NOMO-1 (cell line): ENCODE results near the gene CACNA2D3.
"Not testable (repeated sequence)": the region's sequence is repeated elsewhere in the genome, so short reads cannot be mapped to it uniquely, and the experiment has no call there.

ENCODE experiments used
- DNase-seq, 2 experiments: peaks; one replicate each; lab custom pipeline; 2025; ENCODE audit not compliant: unreplicated experiment in 2 of 2; lab: John Stamatoyannopoulos, UW

Gene CACNA2D3

DNA sequence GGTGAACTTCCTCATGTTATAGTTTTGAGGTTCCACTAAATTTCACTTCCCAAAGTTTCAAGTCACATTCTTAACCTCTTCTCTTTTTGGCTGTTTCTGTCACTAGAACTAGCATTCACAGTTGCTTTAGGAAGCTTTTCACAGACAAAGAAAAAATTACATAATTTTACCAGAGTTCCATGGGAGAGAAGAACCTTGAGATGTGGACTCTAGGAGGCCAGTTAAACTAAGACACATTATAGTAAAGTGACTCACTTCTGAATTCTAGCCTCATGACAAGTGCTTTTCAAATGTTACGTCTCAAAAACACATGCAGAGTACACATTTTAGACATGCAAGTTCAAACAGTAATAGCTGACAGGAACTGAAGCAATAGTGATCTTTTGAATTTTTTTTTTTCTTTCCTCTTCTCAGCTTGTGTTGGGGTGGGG is 845.4 kb downstream of the CACNA2D3 start:
- DNase-seq = peak; percentile 55 to 94

- no peak for DNase-seq
Observed at GRCh38 chr3:54968546-54969172, 846.3 kb downstream of the CACNA2D3 start.

GRCh38 chr3:54969652-54970051 is 847.3 kb downstream of the CACNA2D3 start:
- no peak for DNase-seq

DNA sequence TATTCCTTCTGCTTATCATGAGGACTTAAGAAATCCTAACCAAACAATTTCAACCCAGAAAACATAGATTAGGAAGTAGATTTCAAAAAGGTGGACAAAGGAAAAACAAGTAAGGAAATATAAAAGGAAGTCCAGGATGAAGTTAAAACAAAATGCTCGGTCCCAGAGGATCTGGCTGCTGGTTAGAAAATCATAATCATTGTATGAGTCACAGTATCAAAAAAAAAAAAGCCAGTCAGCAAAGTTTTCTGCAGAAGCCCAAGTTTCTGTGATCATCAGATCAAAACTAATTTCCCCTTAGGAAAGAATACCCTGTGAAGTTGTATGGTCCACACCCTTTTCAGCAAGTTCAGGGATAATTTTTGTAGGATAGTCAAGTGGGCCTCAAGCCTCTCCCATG is 848.5 kb downstream of the CACNA2D3 start:
- DNase-seq = no peak

DNA sequence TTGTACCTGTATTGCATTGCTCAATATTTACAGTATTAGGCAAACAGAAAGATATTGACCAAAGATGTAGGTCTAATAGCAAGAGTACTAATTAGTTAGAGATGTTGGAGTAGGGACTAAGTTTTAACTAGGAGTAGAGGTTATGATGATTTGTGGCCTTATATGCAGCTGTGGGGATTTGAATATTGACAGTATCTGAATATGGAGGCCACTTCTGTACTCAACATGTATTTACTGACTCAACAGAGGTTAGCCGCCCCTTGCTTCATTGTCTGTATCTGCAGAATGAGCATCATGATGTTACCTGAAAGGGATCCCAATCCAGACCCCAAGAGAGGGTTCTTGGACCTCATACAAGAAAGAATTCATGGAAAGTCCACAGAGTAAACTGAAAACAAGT is 855.1 kb downstream of the CACNA2D3 start:
- DNase-seq = no peak

DNA sequence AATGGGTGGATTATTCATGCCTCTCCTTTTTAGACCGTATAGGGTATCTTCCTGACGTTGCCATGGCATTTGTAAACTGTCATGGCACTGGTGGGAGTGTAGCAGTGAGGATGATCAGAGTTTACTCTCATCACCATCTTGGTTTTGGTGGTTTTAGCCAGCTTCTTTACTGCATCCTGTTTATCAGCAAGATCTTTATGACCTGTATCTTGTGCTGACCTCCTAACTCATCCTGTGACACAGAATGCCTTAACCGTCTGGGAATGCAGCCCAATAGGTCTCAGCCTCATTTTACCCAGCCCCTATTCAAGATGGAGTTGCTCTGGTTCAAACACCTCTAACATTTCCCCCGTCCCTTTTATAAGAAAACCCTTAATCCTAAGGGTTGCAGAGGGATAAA is 855.6 kb downstream of the CACNA2D3 start:
- DNase-seq = not testable (repeated sequence)

GRCh38 chr3:54982807-54983206 is 860.5 kb downstream of the CACNA2D3 start:
- DNase-seq = no peak

- no peak for DNase-seq
Observed at GRCh38 chr3:54983266-54984099, 861.1 kb downstream of the CACNA2D3 start.

DNA sequence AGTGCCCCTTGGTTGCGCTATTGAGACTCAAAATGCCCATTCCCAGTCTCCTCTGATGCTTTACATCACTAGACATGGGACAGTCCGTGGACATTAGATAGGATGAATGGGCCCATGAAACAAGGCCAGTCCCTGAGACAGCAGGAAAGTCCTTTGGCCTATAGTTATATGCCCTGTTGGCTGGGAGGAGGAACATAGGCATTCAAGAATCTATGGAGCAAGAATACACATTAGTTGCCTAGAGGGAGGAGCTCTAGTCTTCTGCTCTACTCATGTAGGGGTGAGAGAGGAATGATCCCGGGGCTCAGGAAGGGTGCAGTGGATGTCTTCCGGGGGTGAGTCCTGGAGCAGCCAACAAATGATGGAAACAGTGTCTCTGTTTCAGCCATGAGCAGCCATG is 863.5 kb downstream of the CACNA2D3 start:
- DNase-seq = no peak

DNA sequence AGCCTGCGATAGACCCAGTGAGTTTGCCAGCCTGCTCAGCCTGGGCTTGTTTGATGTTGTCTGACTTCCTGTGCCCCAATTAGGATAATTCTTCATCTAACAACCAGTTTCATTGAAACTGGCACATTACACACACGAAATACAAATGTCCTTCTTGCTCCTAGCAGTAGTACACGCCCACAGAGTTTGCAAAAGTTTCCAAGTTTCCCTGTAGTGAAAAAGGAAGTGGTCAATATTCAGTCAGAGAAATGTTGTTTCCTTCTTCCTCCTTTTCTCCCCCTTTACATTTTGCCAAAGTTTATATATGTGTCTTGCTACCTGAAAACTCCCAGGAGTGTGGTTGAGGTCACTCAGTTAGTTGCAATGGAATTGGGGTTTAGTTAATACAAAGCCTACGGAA is 863.9 kb downstream of the CACNA2D3 start:
- peak; percentile 70 to 80 for DNase-seq

- no peak for DNase-seq
Observed at GRCh38 chr3:54987719-54988118, 865.4 kb downstream of the CACNA2D3 start.

DNA sequence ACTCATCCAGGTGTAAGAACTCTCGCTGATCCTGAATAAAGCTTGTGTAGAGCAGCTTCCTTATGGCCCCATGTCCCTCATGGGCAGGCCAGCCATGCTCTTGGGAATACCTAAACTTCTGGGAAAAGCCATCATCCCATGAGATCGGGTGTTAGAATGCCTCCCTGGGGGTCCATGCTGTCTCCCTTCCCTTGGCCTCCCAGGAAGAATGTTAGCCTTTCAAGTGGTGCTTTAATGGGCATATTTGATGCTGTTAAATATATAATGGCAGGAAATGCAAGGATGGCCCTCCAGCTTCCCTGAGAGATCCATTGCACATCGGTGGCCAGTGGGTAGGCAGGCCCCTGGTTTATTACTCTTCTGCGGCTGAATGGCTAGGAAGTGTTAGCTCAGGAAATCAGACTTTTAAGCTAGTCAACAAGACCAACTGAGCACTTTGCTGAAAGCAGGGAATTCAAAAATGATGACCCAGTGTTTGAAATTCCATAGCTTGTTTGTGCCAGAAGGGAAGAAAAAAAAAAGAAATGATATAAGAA is 866.0 kb downstream of the CACNA2D3 start:
- no peak for DNase-seq

DNA sequence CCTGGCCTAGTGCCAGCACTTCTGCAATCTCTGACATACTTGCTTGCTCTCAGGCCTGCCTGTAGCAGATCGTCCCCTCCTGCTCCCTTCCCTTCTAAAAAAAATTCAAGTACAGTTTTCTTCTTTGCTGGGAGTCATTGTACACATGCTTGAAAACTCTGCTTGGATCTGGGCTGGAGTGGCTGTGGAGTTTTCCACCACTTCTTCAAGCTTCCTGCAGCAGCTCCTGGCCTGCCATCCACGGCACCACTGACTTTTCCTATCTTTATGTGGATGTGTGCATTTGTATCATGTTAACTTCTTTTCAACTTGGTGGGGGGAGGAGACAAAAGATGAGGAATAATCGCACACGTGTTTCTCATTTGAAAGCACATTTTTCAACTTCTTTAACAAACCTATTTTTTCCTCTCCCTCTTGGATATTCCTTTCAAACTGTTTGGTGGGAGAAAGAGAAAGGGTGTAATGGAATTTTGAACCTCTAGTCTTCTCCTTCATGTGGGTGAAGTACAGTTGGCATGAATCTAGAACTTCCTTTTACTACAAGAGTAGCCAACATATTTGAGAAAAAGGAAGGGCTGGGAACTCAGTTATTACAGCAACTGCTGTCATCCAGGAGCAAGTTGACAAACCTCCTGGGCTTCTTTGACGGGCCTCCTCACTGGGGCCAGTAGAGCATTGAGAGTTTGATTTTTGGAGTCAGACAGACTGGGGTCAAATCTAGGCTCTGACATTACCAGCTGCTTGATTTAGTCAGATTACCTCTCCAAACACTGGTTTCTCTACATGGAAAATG is 866.7 kb downstream of the CACNA2D3 start:
- DNase-seq = peak; percentile 2 to 43

GRCh38 chr3:54994111-54994513 is 871.8 kb downstream of the CACNA2D3 start:
- DNase-seq = no peak

DNA sequence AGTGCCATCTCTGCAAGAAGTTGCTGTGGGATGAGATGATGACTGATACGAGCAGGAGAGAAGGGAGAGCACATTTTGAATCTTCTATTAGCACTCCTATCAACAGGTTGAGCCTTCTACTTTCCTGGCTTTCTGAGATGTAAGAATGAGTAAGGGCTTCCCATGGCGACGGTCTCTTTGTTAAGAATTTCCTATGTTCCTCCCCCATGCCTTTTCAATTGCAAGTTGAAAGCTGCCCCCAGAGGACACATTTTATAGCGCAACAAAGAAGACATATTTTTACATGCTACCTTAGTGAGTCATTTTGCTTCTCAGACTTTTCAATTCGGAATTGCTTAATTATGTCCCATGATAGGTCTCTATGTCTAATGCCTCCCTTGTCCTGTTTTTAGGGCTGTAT is 876.8 kb downstream of the CACNA2D3 start:
- peak; percentile 5 to 21 for DNase-seq

DNA sequence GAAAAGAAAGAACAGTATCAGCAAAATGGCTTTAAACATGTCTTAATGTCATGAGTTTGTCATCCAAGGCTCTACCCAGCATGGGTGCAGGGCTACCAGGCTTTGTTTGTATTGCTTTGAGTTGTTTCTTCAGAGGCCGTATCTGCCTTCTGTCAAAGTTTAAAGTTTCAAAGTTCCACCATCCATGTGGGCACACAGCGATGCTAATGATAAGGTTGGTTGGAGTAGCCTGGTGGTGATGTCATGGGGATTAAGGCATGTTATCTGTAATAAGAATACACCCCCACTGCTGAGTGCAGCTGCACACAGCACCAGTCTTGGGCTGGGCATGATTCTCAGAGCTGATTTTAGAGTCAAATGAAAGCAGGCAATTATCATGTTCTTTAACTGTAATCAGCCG is 877.5 kb downstream of the CACNA2D3 start:
- DNase-seq = no peak

GRCh38 chr3:55000546-55000945 is 878.2 kb downstream of the CACNA2D3 start:
- no peak for DNase-seq

- no peak for DNase-seq
Observed at GRCh38 chr3:55000953-55001352, 878.6 kb downstream of the CACNA2D3 start.

GRCh38 chr3:55002416-55002930 is 880.1 kb downstream of the CACNA2D3 start:
- no peak for DNase-seq

DNA sequence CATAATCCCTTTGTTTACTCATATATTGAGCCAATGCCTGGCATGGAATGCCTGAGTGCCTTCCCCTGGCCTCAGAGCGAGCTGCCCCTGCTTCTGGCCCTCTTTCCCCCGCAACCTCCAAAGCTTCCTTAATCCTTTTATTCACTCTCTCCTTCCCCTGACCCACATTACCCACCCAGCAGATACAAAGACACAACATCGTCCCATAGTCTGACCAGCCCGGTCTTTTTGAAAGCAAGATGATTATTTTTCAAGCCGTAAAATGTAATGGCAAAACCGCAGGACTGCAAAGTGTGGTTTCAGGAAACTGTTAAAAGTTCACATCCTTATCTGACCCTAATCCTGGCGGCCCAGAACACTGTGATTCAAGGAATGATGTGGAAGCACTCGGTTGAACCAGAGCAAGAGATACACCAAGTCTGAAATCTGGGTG is 883.9 kb downstream of the CACNA2D3 start:
- no peak for DNase-seq

DNA sequence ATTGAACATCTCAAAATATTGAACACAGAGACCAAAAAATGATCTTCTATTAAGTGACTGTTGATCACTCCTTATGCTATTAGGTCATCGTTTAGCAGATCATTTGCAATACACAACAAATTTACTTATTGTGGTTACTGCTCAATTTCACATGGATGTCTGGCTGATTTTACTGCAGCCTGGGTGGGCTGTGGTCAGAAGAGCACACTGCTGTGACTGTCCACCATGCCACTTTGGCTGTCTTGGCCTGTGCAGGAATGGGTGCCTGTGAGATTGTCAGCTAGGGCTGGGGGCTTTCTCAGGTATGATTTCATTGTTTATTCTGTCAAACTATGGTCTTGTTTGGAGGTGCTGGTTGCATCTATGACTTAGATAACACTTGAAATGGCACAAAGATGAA is 885.6 kb downstream of the CACNA2D3 start:
- no peak for DNase-seq
